Choroid plexus epithelial cell (primary cell): ENCODE results near the gene LSR.

Experiments
- DNase-seq: peaks from one replicate; pipeline ENCODE4 v3.0.0-alpha.2; 2010; ENCODE audit warnings: low read depth
- H3K4me3 ChIP-seq: 2 replicates; pipeline ENCODE4 v1.5.1; 2011; ENCODE audit warnings: low read depth, mild to moderate bottlenecking, control low read depth, low read length, moderate library complexity
- TF ChIP-seq, protein P1 (sequence below): conservative IDR thresholded peaks from 2 replicates; pipeline ENCODE4 v1.5.1; 2011; ENCODE audit warnings: low read depth, mild to moderate bottlenecking, control low read depth, inconsistent platforms, low read length, moderate library complexity

The LSR gene

DNA sequence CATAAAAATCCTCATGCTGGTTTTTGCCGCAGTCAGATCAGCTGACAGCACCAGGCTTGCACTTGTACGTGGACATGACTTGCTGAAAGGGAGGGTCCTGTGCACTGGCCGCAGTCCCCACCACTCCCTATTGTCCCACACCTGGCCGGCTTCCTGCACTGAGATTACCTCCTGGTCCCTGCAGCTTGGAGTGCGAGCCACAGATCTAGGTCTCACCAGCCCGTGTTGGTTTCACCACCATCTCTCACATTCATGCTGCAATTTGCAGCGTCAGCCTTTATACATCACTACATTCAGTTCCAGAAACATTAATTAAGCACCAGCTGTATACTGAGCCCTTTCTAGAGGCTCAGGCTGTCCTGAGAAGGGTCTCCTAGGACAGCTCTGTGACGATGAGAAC is 65.2 kb downstream of the LSR start:
- no peak for DNase-seq
- H3K4me3 ChIP-seq = no peak overlapping the region
- TF ChIP-seq, protein P1, sequence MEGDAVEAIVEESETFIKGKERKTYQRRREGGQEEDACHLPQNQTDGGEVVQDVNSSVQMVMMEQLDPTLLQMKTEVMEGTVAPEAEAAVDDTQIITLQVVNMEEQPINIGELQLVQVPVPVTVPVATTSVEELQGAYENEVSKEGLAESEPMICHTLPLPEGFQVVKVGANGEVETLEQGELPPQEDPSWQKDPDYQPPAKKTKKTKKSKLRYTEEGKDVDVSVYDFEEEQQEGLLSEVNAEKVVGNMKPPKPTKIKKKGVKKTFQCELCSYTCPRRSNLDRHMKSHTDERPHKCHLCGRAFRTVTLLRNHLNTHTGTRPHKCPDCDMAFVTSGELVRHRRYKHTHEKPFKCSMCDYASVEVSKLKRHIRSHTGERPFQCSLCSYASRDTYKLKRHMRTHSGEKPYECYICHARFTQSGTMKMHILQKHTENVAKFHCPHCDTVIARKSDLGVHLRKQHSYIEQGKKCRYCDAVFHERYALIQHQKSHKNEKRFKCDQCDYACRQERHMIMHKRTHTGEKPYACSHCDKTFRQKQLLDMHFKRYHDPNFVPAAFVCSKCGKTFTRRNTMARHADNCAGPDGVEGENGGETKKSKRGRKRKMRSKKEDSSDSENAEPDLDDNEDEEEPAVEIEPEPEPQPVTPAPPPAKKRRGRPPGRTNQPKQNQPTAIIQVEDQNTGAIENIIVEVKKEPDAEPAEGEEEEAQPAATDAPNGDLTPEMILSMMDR = no peak

DNA sequence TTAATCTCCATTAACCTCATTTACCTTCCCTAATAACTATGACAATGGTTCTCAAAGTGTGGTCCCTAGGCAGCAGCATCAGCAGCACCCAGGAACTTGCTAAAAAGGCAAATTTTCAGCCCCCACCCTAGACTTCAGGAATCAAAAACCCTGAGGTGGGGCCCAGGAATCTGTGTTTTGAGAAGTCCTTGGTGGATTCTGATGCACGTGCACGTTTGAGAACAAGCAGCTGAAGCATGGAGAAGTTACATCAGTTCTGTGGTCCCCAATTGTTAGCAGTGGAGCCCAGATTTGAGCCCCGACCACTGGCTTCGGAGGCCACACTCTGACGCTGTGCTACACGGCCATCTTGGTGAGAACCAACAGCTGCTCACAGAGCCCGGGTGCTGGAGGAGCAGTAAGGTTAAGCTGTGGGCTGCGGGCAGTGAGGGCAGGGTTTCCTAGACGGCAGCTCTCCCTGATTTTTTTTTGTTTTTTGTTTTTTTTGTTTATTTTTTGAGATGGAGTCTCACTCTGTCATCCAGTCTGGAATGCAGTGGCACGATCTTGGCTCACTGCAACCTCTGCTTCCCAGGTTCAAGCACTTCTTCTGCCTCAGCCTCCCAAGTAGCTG is 66.2 kb downstream of the LSR start:
- no peak overlapping the region for H3K4me3 ChIP-seq
- no peak for DNase-seq
- TF ChIP-seq, protein P1 = no peak

DNA sequence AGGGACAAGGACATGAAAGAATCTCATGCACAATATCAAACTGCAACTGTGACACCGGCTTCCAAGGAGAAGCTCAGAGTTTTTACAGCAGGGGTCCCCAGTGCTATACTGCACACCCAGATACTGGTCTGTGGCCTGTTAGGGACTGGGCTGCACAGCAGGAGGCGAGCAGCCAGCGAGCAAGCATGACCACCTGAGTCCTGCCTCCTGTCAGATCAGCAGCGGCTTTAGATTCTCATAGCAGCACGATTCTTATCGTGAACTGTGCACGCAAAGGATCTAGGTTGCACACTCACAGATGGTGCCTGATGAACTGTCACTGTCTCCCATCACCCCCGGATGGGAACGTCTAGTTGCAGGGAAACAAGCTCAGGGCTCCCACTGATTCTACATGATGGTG is 67.1 kb downstream of the LSR start:
- DNase-seq = no peak

DNA sequence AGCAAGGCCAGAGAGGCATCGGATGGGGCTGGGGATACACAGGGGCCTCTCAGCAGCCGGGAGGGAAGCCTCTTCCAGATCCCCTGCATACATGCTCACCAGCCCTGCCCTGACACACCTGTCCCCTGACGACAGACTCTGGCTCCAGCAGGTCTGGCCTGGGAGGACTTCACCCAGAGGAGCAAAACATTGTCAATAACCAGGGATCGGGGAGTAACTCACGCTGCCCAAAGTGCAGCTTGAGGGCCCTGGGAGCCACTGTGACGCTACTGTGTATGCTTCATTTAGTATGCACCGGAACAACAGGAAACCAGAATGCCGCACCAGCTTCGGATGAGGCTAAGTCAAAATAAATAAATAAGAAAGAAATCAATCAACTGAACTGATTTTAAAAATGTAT is 67.8 kb downstream of the LSR start:
- no peak for DNase-seq
- H3K4me3 ChIP-seq = no peak overlapping the region
- TF ChIP-seq, protein P1 = no peak

More for the DNA sequence above, 67.1 kb downstream of the LSR start:
- no peak overlapping the region for H3K4me3 ChIP-seq
- TF ChIP-seq, protein P1 = no peak
